NCI-H146 treated with DMSO at 0.1 percent for 48 hours (cell line): Measurements from ENCODE around the gene PRKAB1.

ENCODE experiments used
- DNase-seq: peaks from one replicate; lab custom pipeline; 2025; ENCODE audit not compliant: unreplicated experiment; lab: John Stamatoyannopoulos, UW

Gene PRKAB1

DNA sequence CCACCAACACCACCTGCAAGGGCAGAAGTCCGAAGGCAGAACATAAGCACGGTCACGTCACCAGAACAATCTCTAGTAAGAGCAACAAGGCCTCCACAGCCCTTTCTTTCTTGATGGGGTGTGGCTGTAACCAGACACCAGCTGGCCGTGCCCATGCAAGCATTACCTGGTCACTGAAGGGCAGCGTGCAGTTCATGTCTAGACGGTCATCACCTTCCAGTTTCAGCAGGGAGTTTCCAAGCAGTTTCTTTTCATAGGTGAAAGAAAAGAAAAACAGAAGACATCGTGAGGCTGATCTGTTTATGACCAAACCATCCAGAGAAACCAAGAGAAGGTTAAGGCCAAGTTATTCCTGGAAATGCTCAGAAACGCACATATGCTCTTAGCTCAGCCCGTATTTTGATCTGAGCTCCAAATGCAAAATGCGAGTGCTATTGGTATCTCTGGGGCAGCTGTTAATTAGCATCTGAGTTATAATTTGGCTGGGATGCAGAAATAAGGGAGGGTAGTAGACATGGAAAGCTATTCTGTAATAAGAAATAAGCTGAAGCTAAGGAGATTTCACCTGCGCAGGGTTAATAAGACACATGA is 42.5 kb downstream of the PRKAB1 start:
- no peak for DNase-seq

DNA sequence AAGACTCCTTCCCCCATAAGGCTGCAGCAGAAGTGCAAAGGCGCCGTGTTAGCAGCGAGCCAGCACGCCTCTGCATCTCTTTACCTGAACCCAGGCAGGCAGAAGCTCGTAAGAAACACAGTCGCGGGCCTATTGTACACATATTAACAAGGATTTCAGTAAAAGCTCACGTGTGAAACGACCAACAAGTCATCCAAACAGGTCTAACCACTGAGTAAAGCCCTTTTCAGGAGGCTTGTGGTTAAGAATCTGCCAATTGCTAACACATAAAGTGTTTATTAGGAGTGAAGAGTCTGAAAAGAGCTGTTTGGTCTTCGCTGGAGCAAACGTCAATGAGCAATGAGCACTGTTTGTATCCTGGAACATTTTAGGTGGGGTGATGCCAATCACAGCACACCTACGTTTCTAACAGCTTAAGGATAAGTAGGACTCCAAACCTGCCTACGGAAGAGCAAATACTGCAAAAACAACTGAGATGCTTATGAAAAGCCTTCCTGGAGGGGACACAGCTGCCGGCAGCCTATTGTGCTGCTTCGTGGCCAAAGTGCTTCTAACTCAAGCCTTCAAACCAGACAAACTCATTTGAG is 43.1 kb downstream of the PRKAB1 start:
- DNase-seq: no peak

DNA sequence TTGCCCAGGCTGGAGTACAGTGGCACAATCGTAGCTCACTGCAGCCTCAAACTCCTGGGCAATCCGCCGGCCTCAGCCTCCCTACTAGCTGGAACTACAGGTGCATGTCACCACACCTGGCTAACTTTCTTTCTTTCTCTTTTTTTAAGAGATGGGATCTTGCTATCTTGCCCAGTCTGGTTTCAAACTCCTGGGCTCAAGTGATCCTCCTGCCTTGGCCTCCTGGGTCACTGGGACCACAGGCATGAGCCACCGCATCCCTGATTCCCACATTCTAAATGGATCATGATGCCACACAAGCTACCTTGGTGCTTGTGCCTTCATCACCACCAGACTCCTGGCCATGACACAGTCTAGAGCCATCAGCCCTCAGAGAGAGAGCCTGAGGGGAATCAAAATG is 43.8 kb downstream of the PRKAB1 start:
- no peak for DNase-seq

DNA sequence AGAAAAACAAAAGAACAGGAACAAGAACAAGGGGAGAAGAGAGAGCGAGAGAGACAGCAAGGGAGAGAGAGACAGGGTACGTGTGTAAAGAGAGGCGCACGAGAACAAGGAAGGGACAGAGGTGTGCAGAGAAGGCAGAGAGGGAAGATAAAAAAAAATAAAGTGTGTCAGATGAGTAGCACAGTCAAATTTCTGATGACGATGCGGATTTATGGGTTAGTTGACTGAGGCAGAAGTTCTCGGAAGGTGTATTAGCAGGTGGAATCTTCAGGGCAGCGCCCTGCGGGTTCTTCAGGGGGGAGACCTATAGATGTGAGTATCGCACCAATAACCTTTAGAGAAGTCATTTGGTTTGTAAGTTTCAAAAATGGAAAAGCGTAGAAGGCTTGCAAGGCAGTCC is 44.8 kb downstream of the PRKAB1 start:
- no peak for DNase-seq

DNA sequence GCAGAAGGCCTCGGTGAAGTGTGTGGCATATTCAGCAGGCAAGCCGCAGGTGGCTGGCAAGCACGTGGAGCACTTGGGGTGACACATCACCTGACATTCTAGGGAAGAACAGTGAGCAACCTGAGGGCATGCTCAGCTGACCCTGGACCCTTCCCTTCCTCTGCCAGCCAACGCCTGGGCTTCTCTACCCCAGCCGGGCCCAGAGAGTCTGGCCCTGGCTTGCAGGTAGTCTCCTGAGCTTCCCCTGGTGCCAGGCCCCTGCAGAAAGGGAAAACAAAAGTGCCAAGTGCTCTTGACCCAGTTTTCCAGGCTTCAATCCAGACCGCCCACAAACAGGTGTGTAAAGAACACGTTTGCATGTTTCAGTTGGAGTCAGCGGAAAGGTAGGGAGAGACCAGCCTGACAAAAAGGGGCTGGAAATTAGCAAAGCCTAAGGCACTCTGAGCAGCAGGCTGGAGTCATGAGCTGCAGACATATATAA is 45.7 kb downstream of the PRKAB1 start:
- DNase-seq: no peak

DNA sequence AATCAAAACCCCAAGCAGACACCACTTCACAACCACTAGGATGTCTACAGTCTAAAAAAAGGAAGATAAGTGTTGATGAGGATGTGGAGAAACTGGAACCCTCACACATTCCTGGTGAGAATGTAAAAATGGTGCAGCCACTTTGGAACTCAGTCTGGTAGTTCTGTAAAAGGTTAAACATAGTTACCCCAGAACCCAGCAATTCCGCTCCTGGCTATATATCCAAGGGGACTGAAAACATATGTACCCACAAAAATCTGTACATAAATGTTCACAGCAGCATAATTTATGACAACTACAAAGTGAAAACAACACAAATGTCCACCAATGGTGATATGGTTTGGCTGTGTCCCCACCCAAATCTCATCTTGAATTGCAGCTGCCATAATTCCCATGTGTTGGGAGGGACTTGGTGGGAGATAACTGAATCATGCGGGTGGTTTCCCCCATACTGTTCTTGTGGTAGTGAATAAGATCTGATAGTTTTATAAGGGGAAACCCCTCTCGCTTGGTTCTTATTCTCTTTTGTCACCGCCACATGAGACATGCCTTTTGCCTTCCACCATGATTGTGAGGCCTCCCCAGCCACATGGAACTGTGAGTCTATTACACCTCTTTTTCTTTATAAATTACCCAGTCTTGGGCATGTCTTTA is 46.8 kb downstream of the PRKAB1 start:
- DNase-seq: no peak

DNA sequence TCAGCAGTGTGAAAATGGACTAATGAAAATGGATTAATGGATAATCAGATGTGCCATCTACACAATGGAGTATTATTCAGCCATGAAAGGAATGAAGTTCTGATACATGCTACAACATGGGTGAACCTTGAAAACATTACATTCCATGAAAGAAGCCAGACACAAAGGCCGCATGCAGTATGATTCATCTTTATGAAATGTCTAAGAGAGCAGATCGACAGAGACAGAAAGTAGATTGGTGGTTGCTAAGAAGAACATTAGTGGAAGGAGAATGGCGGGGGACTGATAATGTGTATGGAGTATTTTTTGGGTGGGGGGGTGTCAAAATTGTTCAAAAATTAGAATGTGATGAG is 47.3 kb downstream of the PRKAB1 start:
- DNase-seq: no peak

DNA sequence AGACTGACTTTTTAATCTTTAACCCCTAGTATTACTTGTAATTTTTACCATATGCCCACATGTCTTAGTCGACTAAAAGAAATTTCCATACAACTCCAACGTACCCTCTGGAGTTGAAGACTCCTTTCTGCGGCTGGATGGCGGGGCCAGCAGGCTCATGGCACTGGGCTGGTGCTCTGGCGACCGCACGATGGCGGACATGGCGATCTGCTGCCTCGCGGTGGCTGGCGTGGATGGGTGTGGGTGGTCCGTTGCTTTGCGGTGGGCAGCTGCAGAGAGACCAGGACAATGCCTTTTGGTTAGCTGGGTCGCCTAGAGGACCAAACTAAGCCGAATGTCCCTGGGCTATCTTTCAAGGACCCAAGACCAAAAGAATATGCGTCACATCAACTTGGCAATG is 50.2 kb downstream of the PRKAB1 start:
- DNase-seq: no peak

DNA sequence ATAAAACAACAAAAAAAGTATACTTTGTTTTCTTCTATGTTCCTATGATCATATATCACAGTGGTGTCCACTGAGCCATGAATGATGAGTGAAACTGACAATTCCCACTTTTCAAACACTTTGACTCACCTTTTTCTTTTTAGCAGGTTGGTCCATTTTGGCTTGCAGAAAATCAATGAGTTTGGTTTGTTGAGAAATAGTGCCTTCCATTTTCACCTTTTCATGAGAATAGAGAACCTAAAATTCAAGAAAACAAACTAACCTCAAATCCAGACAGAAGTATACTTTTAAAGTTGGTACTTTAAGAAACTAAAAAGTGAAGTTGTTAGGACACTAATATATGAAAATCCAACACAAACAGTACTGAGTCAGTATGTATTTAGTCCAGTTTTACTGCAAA is 52.4 kb downstream of the PRKAB1 start:
- no peak for DNase-seq

DNA sequence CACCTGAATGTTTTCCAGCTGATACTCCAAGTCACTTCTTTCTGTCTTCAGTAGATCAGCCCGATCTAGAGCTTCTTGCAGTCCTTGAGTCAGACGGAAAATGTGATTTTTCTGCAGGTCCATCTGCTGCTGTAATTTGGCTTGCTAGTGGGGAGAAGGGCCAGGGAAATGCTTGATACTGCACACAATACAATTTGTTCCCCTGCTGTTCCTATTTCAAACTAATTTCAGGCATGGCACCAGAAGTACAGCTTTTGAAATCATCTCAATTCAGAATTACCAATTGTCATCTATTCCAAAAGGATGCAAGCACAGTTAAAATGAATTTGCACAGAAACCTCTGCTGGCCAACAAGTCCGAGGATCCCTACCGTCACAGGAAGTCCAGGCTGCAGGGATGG is 53.4 kb downstream of the PRKAB1 start:
- no peak for DNase-seq

DNA sequence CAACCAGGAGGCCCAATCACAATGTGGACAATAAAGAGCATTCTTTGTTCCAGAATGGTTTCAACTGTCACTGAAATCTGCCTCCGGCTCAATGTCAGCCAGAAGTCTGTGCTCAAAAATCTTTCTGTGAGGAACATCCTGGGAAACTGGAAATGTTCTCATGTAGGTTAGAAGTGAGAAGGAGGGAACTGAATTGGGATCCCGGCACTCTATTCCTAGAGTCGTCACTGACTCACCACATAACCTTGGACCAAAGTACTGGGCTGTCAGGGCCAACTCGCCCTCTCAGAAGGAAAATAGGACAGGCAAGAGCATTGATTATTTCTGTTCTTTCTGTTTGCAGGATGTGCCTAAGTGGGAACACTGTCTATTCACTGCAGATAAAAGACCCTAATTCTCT is 57.6 kb downstream of the PRKAB1 start:
- DNase-seq: no peak

DNA sequence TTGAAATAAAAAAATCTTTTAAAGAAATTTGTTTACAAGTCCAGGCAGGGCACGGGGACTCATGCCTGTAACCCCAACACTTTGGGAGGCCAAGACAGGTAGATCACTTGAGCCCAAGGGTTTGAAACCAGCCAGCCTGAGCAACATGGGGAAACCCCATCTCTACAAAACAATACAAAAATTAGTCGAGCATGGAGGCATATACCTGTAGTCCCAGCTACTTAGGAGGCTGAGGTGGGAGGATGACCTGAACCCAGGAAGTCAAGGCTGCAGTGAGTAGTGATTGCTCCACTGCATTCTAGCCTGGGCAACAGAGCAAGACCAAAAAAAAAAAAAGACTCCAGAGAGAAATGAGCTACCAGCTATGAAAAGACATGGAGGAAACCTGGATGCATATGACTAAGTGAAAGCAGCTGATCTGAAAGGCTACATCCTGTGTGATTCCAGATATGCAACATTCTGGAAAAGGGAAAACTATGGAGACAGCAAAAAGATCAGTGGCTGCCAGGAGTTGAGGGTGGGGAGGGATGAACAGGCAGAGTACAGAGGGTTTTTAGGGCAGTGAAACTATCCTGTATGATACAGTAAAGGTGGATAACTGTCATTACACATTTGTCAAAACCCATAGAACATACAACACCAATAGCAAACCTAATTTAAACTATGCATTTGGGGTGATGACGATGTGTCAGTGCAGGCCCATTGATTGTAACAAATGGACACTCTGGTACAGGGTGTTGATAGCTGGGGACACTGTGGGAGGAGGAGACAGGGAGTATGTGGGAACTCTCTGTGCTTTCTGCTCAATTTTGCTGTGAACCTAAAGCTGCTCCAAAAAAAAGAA is 59.9 kb downstream of the PRKAB1 start:
- DNase-seq: no peak

DNA sequence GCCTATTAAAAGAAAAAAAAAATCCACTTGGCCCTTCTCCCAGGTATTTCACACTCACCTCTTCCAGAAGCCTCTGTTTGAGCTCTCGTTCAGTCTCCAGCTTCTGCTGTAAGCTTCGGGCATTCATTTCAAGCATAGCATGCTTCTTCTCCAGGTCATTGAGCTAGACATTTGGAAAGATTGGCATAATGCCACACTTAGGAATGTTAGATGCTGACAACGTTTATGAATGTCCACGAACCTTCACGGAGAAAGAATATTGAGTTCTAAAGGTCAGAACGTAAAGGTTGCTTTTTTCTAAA is 60.5 kb downstream of the PRKAB1 start:
- DNase-seq: no peak

DNA sequence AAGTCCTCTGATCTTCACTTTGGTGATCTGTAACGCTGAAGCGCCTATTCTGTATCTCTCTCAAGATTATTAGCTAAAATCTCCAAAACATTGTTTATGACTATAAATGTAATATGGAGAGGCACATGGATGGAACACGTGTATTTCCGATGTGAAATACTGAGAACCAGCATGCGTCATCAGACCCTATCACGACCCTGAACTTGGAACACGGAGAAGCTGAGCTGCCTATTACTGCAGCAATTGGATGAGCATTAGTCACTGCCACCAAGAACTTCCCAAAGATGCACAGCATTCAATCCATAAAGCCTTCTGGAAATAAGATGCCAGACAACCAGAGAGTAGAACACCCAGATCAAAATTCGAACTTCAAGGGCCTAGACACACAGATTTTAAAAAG is 61.9 kb downstream of the PRKAB1 start:
- no peak for DNase-seq

DNA sequence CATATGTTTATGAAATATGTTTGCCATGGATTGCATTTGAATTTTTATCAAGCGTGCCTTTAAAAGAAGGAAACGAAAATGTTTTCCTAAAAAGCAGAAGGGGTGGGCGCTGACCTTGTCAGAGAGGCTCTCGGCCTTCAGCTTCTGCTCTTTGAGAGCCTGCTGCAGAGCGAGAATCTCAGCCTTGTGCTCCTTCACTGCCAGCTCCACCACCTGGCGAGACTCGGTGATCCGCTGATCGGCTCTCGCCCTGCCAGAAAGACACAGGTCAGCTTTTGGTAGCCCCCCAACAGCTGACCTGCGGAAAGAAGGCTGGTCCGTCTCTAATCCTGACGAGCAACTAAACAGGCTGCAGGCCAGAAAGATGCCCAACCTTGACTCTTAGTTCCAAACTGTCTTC is 62.4 kb downstream of the PRKAB1 start:
- DNase-seq: no peak
